ENCODE measurements around the gene PAQR4.

The PAQR4 gene

DNA sequence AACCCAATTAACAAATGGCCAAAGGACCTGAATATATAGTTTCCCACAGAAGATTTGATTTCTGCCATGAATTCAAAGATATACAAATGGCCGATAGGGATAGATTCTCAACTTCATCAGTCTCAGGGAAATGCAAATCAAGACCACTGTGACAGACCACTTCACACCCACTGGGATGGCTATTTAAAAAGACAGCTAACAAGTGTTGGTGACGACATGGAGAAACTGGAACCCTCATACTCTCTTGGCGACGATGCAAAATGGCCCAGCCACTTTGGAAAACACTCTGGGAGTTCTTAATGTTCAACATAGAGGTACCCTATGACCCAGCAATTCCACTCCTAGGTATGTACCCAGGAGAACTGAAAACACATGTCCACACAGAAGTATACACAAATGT lies 22.5 kb upstream of the PAQR4 start:
- DNase-seq = no peak

DNA sequence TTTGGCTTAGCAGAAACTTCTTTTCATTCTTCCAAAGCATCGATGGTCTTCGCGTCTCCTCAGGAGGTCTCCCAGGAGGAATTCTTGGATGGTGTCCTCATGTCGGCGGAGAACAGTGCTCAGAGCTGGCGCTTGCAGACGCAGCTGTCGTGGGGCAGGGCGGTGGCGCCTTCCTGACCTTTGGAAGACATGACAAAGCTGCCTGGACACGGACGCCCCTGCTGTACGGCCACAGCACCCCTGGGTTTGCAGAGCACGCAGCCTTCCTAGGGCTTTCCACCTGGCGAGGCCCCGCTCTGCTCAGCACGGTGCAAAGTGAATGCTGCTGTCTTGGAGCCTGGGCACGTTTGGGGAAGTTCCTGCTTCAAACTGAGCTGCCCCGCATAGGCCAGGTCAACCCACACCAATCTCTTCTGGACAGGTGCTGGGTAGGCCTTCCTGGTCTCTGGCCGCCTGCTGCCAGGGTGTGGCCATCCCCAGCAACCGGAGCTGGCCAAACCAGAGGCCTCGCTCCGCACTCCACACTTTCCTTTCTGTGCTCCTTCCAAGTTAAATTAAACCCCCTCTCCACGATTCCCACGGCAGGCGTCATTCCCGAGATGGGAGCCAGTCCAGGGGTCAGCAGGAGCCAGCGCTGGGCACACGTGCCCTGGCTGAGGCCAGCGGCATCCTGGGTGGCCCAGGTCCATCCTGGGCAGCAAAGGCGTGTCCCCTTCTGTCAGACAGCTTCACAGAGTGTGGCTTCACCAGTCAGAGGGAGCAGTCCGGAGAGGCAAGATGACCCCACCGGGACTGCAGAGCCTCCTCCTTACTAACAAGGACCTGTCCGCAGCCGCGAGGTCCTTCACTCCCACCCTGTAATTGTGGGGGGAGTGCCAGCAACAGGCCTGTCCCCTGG lies 20.1 kb upstream of the PAQR4 start:
- DNase-seq = no peak

DNA sequence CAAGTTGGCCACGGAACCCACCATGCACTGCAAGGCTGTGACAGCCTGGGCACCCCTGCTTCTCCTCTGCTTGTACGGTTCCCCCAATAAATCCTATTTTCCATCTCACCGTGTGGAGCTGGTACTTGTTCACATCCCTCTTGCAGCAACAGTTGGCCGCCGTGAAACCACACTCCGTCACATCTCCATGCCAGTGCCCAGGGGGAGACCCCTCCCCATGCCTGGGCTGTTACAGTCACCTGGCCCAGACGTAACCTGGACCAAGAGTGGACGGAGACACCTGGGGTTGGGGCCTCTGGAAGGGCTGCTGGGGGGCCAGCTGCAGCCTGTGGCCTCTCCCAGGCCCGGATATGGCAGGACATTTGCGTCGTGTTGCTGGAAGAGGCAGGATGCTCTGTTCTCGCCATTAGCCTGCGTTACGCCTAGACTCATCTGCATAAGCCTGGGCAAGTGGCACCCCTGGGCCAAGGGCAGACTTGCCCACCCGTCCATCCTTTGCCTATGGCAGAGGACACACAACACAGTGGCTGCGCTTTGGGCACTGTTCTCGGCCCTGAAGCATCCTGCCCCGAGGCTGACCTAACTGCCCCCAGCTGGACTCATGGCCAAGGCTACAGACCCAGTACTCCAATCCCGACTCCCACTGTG lies 19.3 kb upstream of the PAQR4 start:
- DNase-seq = no peak

DNA sequence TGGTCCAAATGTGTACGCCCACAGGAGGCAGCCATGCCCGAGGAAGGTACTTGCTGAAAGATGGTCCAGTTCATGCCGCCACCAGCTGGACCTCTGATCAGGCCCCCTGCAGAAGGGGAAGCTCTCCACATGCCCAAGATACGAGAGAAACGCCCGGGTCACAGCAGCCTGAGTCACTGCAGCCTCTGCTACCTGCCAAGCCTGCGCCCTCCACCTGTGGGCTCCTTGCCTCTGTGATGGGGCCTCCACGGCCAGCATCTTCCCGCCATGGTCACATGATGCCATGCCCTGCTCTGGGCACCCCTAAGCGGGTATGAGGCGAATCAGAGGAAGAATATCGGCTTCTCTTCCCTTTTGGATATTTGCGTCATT lies 18.8 kb upstream of the PAQR4 start:
- no peak for DNase-seq

DNA sequence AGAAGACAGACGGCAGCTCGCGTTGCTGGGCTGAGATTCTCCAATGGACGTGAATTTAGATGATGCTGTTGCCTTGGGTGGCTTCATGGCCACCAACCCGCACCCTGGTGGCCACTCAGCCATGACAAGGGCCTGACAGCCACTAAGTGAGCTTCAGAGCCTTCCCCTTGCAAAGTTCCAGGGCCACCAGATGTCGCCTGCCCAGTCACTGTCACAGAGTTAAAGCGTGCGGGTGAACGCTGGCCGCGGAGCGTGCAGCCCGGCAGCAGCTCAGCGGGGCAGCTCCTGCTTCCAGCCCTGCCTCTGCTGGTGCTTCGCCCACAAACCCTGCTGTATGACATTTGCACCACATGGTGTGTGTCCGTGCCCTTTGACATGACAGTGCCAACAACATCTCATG lies 18.4 kb upstream of the PAQR4 start:
- no peak for DNase-seq

DNA sequence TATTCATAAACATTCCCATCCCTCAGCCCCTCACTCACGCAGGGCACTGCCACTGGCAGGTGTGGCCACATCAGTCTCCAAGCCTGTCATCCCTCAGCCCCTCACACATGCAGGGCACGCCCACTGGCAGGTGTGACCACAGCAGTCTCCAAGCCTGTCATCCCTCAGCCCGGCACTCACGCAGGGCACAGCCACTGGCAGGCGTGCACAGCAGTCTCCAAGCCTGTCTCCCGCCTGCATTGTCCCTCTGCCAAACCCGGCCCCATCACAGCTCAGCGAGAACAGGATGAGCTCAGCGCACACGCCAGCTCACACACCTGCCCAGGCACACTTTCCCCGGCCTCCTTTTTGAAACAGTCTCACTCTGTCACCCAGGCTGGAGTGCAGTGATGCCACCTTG lies 16.5 kb upstream of the PAQR4 start:
- DNase-seq = no peak

DNA sequence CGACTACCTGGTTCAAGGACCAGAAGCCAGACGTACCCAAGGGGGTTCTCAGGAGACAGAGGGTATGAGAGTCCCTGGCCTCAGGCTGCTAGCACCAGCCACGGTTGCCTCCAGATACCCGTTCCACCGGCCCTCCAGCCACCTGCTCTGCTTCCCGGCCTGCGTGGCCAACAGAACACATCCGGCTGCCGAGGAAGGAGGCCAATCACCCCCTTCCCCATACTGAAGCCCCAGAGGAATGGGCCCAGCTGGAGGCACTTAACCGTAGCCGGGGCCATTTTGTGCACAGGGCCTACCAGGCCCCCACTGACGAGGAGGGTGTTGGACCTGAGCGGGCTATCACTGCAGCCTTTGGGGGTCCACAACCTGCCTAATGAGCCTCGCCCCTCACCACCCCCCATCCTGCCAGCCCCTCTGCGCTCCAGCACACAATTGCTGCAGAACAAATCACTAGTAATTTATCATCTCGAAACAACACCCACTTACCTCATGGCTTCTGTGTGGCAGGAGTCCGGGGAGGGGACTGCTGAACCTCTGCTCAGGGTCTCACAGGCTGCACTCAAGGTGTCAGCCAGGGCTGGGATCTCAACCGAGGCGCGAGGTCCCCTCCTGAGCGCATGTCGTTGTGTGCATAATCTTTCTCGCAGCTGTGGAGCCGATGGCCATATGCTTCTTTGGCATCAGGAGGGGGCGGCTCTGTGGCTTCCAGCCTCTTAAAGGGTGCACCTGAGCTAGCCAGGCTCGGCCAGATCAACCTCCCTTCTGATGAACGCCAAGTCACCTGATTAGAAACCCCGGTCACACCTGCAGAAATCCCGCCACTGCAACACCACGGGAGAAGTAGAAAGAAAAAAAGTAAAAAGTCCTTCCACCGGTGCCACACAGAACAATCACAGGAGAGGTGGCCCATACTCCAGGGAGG lies 15.2 kb upstream of the PAQR4 start:
- DNase-seq = no peak

DNA sequence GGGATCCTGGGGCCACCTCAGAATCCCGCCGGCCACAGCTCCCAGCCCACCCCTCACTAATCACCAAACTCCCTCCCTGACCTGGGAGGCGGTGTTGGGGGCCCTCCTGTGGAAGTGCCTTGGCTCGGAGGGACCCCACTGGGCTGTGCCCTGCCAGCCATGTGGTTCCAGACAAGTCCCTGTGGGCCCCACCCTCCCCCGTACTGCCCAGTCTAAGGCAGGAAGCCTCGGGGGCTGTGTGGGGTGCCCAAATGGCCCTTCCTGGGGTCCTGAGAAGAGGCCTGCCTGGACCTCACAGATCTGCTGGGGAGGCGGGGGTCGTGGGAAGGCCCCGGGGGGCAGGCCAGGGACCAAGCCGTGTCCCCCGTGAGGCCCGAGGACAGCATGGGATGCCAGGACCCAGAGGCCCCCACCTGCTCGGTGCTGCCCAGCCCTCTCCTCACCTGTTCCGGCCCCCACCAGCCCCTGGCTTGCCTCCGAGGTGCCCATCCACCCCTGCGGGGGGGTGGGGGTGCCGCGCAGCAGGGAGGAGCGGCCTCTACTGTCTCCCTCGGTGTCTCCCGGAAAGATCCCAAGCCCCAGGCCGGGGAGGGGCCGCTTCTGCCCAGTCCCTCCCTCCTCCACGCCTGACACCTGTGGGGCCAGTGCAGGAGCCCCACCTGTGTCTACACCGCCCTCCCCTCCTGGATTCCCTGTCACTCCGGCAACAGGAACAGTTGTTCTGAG lies 14.3 kb upstream of the PAQR4 start:
- no peak for DNase-seq

DNA sequence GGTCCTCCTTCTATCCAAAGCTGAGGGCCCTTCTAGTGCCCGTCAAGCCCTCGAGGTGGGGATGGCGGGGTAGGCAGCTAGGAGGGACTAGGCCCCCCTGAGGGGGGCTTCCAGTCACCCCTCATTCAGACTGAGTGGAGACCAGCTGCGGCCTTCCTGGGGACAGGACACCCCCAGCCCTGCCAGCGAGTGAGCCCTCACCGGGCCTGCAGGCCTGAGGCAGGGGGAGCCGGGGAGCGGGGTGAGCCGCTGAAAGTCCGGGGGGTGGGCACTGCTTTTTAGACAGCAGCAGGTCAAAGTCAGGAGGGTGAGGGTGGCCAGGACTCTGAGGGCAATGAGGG lies 13.7 kb upstream of the PAQR4 start:
- DNase-seq = no peak

DNA sequence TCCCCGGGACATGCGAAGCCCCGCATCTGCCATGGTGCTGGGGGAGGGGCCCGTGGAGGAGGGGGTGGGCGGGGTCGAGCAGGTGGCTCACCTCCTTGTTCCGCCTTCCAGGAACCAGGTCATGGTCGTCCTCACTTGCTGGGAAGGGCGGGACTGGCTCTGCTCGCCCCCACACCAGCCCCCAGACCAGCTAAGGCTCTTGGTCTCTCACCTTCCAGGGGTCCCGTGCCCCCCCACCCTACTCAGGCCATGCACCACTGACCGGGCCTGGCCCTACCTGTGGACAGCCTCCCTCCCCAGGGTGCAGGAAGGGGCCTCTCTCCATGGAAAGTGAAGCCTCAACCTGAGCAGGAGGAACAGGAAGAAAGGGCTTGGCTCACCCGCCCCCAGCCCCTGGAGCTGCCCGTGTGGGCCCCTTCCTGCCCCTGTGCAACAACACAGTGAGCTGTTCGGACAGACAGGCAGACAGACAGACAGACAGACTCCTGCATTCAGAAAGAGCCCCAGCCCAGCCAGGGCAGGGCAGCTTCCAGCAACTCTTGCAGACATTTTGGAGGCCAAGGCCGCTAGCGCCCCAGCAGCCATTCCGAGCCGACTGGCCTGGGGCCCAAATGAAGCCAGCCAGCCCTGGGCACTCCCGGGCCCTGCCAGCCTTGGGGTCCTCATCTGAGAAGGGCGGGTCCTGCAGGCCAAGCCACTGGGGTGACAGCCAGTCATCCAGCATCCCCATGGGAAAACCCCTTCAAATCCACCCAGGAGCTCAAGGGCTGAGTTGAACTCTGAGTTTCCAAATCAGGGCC lies 13.2 kb upstream of the PAQR4 start:
- DNase-seq = no peak

DNA sequence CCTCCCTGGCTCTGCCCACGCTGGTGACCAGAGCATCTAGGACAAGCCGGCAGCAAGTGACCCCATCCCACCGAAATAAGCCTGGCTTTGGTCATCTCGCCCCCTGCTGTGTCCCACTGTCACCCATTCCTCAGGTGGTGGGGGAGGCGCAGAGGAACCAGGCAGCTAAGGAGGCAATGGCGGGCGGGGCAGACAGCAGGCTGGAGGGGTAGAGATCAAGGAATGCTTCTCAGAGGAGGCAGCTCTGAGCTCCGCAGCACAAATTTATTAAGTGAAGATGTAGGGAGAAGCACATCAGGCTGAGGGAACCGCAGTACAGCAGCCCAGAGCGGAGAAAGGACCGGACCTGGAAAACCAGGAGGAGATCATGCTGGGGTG lies 12.6 kb upstream of the PAQR4 start:
- no peak for DNase-seq

DNA sequence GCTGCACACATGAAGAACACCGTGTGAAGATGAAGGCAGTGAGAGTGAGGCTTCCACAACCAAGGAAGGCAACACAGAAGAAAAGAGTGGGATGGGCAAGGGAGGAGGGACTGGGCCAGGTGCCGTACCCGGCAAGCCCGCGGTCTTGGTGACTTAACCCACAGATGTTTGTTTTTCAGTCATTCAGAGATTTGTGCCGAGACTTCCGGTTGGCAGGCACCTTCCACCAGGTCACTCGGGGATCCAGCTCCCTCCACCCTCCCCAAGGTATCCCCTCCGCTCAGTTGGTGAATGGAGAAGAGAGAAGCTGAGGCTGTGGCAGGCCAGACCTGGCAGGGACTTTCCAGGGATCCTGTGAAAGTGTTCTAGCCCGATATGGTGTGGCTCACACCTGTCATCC lies 9.9 kb upstream of the PAQR4 start:
- DNase-seq = no peak

DNA sequence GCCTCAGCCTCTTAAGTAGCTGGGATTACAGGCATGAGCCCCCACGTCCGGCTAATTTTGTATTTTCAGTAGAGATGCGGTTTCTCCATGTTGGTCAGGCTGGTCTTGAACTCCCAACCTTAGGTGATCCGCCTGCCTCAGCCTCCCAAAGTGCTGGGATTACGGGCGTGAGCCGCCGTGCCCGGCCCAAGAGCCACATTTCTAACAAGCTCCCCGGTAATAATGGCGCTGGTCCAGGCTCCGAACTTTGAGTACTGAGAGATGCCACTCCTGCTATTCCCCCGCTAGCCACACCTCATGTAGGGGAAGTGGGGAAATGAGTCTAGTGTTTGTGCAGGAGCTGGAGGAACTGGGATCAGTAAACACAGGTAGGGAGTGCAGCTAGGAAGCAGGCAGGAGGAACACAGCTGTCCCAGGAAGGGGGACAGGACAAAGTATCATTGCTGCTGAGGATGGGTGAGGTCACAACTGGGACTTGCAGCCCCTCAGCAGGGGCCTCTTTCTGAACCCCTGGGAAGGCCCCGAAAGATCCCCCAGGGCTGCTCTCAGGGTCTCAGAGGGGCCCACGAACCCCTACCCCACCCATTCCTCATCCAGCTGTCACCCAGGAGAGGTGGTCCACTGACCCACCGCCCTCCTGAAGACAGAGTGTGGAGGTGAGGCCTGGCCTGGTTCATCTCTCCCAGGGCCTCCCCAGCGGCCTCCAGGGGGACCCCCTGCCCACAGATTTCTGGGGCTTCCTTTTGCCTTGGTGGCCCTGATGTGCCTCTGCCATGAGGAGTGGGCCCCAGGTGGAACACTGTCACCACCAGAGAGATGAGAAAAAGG lies 8.8 kb upstream of the PAQR4 start:
- DNase-seq = no peak

DNA sequence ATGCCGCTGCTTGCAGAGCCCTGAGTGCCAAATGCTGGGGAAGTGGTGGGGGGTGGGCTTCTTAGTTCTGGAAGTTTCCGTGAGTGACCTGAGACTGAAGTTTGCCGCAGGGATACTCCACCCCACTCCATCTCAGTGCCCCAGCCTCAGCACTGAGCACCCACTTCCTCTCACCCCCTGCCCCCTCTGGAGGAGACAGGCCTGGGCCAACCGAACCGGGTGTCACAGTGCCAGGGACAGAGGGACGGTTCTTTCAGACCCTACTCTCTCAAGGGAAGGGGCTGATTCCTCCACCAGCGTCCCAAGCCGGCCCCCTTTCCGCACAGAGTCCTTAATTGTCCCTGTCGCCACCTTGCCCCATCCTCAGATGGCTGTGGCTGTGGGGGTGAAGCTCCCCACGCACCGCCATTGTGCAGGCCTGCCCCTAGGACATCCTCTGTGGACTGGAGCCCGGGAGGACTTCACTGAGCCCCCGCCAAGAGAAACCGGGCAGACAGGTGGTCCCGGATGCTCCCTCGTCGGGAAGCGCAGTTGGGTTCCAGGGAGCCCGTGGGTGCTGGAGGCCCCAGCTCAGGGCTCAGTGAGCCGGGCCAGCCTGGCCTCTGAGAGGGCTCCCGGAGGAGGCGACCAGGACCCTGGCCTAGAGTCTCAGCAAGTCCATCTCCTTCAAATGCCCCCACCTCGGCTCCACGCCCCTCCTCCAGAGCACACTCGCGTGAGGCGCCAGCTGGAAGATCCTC lies 6.6 kb upstream of the PAQR4 start:
- DNase-seq = no peak

DNA sequence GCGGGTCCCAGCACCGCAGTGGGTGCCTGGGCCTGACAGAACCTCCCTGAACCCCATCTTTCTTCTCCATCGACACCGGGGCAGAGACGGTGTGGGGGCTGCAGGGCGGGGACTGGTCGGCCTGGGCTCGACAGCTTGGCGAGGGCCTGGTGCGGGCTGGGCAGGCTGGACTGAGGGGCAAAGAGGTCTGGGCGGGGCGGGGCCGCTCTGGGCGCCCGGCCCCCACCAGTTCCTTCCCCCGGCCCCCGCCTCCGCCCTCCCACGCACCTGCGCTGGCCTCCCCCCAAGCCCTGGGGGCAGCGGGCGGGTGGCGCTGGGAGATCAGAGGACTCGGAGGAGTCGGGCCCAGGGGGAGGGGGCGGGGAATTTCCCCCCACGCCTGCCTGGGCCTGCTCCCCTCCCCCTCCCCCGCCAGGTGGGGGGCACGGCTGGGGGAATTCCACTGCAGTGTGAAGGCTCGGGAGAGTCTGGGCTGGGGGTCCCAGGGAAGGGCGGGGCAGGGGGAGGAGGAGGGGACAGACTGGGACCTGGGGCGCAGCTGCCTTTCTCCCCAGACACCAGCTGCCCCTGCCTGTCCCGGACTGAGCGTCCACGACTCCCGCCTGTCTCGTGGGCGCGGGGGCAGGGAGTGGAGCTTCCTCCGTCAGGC lies 6.0 kb upstream of the PAQR4 start:
- no peak for DNase-seq

DNA sequence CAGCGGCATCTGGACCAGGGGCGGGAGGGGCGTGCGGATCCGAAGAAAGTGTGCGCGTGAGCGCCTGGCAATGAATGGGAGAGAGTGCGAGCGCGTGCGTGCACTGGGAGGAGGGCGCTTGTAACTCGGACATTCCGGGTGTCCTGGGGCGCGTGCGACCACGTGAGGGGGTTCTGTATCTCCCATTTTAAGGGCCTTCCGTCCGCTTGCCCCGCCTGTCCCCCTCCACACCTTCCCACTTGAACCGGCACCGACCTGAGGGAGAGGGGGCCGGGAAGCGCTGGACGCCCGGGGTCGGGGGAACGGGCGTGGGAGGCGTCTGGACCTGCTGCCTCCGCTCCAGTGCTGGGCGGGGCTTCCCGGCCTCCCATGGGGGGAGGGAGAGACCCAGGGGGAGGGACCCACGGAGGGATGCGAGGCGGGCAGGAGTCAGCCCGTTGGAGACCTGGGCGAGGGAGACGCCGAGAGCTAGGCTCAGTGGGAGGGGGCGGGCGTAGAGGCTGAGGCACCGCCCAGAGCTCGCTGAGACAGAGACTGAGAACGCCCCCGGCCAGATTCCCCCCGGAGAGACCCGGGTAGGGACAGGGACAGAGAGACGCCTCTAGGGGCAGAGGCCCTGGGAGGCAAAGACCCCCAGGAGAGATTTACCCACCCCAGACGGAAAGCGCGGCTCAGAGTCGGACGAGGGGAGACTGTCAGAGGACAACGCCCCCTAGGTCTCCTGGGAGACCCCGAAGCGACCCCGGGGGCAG lies 5.2 kb upstream of the PAQR4 start, which contains the start of gene KREMEN2:
Gene KREMEN2, plus strand, starts transcription at position 553 of the 752 bp plus-strand sequence. CDS start 246 bp downstream, outside the sequence.
- no peak for DNase-seq

DNA sequence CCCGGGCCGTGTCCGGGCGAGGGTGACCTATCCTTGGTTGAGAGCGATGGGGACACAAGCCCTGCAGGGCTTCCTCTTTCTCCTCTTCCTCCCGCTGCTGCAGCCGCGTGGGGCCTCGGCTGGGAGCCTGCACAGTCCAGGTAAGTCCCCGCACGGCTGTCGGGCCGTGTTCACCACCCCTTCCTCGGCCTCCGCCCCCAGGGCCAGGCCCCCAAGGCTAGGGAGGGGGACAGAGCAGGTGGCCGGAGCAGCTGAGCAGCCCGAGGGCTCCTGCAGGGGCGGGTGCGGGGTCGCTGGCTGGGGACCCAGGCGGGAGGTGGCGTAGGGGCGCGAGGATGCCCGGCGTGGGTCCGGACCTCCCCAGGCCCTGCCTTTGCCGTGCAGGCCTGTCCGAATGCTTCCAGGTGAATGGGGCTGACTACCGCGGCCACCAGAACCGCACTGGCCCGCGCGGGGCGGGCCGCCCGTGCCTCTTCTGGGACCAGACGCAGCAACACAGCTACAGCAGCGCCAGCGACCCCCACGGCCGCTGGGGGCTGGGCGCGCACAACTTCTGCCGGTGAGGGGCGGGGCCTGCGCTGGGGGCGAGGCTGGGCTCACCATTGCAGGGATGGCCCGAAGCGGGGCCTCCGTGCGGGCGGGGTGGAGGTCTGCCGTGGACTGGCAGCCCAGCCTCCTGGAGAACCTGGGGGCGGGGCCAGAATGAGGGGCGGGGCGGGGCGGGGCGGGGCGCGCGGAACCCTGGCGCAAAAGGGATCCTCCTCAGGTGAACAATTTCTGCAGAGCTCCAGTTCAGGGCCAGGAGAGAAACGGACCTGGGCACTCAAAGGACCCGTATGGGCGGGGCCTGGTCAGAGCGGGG lies 4.4 kb upstream of the PAQR4 start:
- DNase-seq = no peak
